Memory B cell (primary cell): Measurements from ENCODE around the gene CAMKMT.

Source experiments
- ATAC-seq: fragments of 150-1000 bp; cut with Tn5 transposase; 2 replicates; pipeline ENCODE4 v1.10.0; 2021; ENCODE audit warnings: low read depth, mild to moderate bottlenecking, moderate library complexity
- DNase-seq, 2 donors: peaks; one replicate each; pipeline ENCODE4 v3.0.0; 2022; ENCODE audit warnings: low spot score in 2 of 2
- H3K27ac Mint-ChIP-seq: one replicate; pipeline ENCODE4 v1.8.0; 2022; ENCODE audit warnings: mild to moderate bottlenecking, moderate library complexity, mixed read lengths
- H3K27me3 Mint-ChIP-seq: one replicate; pipeline ENCODE4 v1.8.0; 2022; ENCODE audit warnings: mixed read lengths
- H3K36me3 Mint-ChIP-seq: one replicate; pipeline ENCODE4 v1.8.0; 2022; ENCODE audit warnings: mild to moderate bottlenecking, mixed read lengths
- H3K4me1 Mint-ChIP-seq: one replicate; pipeline ENCODE4 v1.8.0; 2022; ENCODE audit warnings: mixed read lengths
- H3K4me3 Mint-ChIP-seq: one replicate; pipeline ENCODE4 v1.8.0; 2022; ENCODE audit warnings: mild to moderate bottlenecking, moderate library complexity, mixed read lengths
- H3K9me3 Mint-ChIP-seq: one replicate; pipeline ENCODE4 v1.8.0; 2022; ENCODE audit warnings: mixed read lengths

The CAMKMT gene

DNA sequence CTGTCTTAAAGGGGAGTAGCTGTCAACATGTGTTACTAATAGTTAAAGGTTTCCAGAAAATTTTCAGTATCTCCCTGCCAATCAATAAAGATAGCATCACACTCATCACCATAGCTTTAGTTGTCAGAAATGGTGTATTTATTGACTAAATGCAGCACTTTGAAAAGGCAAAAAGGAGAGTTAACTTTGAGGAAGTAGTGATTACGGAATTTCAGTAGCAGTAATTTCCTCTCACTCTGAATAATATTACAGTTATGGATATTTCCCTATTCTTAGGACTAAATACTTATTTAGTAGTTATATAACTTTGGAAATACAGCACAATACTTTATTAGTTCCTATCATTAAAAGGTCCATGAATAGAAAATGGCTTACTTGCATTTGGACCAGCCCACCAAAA, 250.5 kb downstream of the CAMKMT start:
- Mint-ChIP-seq H3K9me3 (peaks cover 3% of the 10 kb centered on the region), H3K27ac (no peak overlapping the region), H3K36me3 (no peaks in the 10 kb centered on the region), H3K4me1 (peaks cover 6% of the 10 kb centered on the region), H3K27me3 (no peaks in the 10 kb centered on the region), H3K4me3 (no peak overlapping the region)
- ATAC-seq (no peak), DNase-seq (no peak)

DNA sequence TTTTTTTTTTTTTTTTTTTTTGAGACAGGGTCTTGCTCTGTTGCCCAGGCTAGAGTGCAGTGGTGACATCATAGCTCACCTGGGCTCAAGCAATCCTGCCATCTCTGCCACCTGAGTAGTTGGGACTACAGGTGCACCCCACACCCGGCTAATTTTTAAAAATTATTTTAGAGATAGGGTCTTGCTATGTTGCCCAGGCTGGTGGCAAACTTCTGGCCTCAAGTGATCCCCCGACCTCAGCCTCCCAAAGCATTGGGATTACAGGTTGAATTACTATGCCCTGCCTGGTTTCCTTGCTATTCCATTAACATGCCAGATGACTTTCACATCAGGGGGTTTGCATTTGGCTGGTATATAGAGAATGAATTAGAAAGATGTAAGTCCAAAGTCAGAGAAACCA, 253.2 kb downstream of the CAMKMT start:
- Mint-ChIP-seq H3K9me3 (peaks cover 3% of the 10 kb centered on the region), H3K4me3 (no peak overlapping the region), H3K4me1 (peaks cover 9% of the 10 kb centered on the region), H3K27ac (no peak overlapping the region), H3K27me3 (no peaks in the 10 kb centered on the region), H3K36me3 (no peaks in the 10 kb centered on the region)
- DNase-seq, result no peak
- no peak for ATAC-seq

- H3K27me3 Mint-ChIP-seq, result no peaks in the 10 kb centered on the region
- no peak overlapping the region for H3K27ac Mint-ChIP-seq
- H3K9me3 Mint-ChIP-seq, result peaks cover 1% of the 10 kb centered on the region
- ATAC-seq (no peak), DNase-seq (no peak)
- no peak overlapping the region for H3K4me3 Mint-ChIP-seq
- no peaks in the 10 kb centered on the region for H3K36me3 Mint-ChIP-seq
- peaks cover 9% of the 10 kb centered on the region for H3K4me1 Mint-ChIP-seq
These were observed 254.3 kb downstream of the CAMKMT start for GRCh38 chr2:44615950-44616518.

DNA sequence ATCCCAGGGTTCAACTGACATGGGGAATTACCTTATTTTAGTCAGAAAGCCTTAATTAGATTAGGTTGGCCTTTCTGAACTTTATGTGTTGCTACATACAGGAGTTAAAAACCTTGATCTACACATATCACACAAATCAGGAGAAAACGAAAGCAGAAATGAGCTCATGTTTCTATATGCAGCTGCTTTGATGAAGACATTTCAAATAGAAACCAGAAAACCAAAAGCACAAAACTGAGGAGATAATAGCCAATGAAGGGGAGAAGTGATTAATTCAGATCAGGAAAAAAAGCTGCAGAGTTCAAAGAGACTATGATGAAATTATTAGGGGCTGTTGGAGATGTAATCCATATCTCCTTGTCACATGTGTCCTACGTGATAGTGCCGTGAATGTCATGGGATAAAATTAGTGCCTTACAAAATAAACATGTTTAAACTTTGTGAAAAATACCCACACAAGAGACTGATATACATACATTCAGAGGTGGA, 255.0 kb downstream of the CAMKMT start:
- Mint-ChIP-seq H3K4me1 (peaks cover 13% of the 10 kb centered on the region), H3K27ac (no peak overlapping the region), H3K4me3 (no peak overlapping the region), H3K9me3 (no peaks in the 10 kb centered on the region), H3K27me3 (no peaks in the 10 kb centered on the region), H3K36me3 (no peaks in the 10 kb centered on the region)
- ATAC-seq, result peak; percentile 75
- no peak for DNase-seq

GRCh38 chr2:44618251-44619023, 256.7 kb downstream of the CAMKMT start:
- no peak for ATAC-seq
- no peaks in the 10 kb centered on the region for H3K27me3 Mint-ChIP-seq

DNA sequence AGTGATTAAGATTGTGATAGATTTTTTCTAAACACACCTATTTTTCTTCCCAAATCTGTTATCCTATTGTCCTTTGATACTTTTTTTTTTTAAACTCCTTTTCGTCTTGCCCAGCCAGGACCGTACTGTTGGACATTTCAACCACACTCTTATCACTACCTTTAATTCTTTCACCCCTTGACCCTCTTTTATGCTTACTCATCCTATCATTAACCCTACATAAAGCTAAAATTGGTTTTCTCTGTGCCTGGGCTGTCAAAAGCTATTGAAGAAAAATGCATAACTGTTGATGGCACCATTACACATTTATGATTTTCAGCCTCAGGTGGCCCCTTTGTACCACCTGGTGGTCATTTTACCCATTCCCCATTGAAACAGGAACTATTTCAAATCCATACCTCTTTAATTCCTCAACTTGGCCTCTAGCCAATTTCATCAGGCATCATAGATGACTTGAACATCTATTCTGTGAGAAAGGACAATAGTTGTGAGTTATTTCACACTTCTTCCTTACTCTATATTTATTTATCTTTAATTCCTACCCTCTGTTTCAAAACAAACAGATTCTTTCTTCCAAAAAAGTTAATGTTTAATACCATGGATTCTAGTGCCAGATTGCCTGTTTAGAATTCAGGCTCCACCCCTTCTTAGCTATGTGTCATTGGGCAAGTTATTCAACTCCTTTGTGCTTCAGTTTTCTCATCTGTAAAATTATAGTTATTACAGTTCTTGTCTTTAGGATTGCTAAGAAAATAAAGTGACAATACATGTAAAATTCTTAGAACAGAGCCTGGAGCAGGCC, 258.6 kb downstream of the CAMKMT start:
- Mint-ChIP-seq H3K36me3 (peaks cover 6% of the 10 kb centered on the region), H3K27me3 (no peaks in the 10 kb centered on the region), H3K4me1 (peaks cover 6% of the 10 kb centered on the region), H3K9me3 (peaks cover 2% of the 10 kb centered on the region), H3K27ac (no peak overlapping the region), H3K4me3 (no peak overlapping the region)
- ATAC-seq (no peak), DNase-seq (no peak)

More at GRCh38 chr2:44618251-44619023, 256.7 kb downstream of the CAMKMT start:
- no peak overlapping the region for H3K4me3 Mint-ChIP-seq
- peaks cover 10% of the 10 kb centered on the region for H3K4me1 Mint-ChIP-seq
- peaks cover 2% of the 10 kb centered on the region for H3K9me3 Mint-ChIP-seq
- H3K27ac Mint-ChIP-seq, result no peak overlapping the region
- no peak for DNase-seq
- H3K36me3 Mint-ChIP-seq, result peaks cover 3% of the 10 kb centered on the region

DNA sequence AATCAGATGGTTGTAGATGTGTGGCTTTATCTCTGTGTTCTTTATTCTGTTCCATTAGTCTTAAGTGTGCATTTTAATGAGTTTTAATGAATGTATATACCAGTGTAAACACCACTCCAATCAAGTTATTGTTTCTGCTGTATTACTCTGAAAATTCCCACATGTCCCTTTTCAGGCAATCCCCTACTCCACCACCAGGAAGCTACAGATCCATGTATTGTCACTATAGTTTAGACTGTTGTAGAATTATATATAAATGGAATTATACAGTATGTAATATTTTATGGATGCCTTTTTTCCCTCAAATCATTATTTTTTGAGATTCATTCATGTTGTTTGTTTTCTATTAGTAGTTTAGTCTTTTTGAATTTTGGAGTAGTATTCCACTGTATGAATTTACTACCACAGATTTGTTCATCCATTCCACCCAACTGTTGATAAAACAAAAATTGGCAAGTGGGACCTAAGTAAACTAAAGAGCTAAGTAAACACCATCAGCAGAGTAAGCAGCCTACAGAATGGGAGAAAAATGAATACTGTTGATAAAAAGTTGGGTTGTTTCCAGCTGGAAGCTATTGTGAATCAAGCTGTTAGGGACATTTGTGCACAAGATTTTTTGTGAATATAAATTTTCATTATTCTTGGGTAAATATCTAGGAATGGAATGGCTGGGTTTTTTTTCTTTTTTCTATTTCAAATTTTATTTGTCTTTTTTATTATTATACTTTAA, 262.0 kb downstream of the CAMKMT start:
- no peak for DNase-seq
- H3K27ac Mint-ChIP-seq, result no peak overlapping the region
- H3K4me1 Mint-ChIP-seq, result peaks cover 3% of the 10 kb centered on the region
- H3K9me3 Mint-ChIP-seq, result peaks cover 2% of the 10 kb centered on the region
- no peak for ATAC-seq
- no peak overlapping the region for H3K4me3 Mint-ChIP-seq
- no peaks in the 10 kb centered on the region for H3K27me3 Mint-ChIP-seq
- peaks cover 9% of the 10 kb centered on the region for H3K36me3 Mint-ChIP-seq

- ATAC-seq, result no peak
- peaks cover 7% of the 10 kb centered on the region for H3K9me3 Mint-ChIP-seq
- no peak overlapping the region for H3K4me3 Mint-ChIP-seq
- peaks cover 19% of the 10 kb centered on the region for H3K36me3 Mint-ChIP-seq
- no peaks in the 10 kb centered on the region for H3K4me1 Mint-ChIP-seq
- H3K27ac Mint-ChIP-seq, result no peak overlapping the region
- no peak for DNase-seq
- no peaks in the 10 kb centered on the region for H3K27me3 Mint-ChIP-seq
These were observed 266.6 kb downstream of the CAMKMT start for GRCh38 chr2:44628297-44628696.

DNA sequence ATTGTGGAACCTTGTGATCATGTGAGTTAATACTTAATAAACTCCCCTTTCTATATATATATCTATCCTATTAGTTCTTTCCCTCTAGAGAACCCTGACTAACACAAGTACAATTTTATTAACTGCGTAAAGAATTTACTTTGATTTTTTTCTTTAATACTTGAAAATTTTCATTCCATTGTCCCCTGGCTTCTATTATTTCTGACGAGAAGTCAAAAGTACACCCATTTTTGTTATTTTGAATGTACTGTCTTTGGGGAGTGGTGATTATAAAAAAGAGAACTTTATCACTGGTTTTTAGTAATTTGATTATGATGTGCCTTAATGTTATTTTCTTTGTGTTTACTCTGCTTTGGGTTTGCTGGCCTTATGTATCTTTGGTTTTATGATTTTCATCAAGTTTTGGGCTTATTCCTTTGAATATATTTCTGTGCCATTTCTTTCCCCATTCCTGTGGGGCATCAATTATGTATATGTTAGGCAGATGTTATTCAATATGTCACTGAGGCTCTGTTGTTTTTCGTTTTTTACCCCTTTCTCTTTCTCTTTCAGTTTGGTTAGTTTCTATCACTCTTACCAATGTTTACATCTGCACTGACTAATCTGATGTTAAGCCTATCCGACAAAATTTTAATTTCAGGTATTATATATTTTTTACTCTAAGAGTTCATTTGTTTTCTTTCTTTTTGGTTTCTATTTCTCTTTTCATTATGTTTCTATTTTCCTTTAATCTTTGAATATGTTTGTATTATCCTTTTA, 271.4 kb downstream of the CAMKMT start:
- no peak overlapping the region for H3K4me3 Mint-ChIP-seq
- H3K27me3 Mint-ChIP-seq, result no peaks in the 10 kb centered on the region
- DNase-seq, result no peak
- no peak for ATAC-seq
- H3K9me3 Mint-ChIP-seq, result peaks cover 9% of the 10 kb centered on the region
- H3K36me3 Mint-ChIP-seq, result peaks cover 24% of the 10 kb centered on the region
- H3K4me1 Mint-ChIP-seq, result no peaks in the 10 kb centered on the region
- no peak overlapping the region for H3K27ac Mint-ChIP-seq

DNA sequence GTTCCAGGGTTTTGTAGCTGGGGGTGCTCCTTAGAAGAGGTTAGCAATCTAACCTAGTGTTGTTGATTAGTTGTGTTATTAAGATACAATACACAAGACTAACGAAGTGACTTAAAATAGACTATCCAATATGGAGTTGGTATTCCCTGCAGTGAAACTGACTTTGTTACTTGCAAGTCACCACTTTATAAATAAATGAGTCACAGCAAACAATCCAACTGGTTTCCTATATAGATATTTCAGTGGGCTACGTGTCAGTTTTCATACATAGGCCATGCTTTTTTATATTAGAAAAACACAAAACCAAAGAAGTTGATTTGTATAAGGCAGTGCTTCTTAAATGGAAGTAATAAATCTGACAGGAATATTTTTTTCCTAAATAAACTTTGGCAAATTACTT, 274.0 kb downstream of the CAMKMT start:
- H3K4me1 Mint-ChIP-seq, result no peaks in the 10 kb centered on the region
- H3K27me3 Mint-ChIP-seq, result no peaks in the 10 kb centered on the region
- DNase-seq (no peak), ATAC-seq (no peak)
- H3K27ac Mint-ChIP-seq, result no peak overlapping the region
- peaks cover 17% of the 10 kb centered on the region for H3K36me3 Mint-ChIP-seq
- H3K4me3 Mint-ChIP-seq, result no peak overlapping the region
- peaks cover 9% of the 10 kb centered on the region for H3K9me3 Mint-ChIP-seq

- Mint-ChIP-seq H3K4me1 (no peaks in the 10 kb centered on the region), H3K4me3 (no peak overlapping the region), H3K27me3 (no peaks in the 10 kb centered on the region), H3K9me3 (peaks cover 2% of the 10 kb centered on the region), H3K36me3 (peaks cover 6% of the 10 kb centered on the region), H3K27ac (no peak overlapping the region)
- ATAC-seq, result no peak
- DNase-seq, result no peak
These were observed 276.9 kb downstream of the CAMKMT start for GRCh38 chr2:44638649-44639048.

- Mint-ChIP-seq H3K36me3 (peaks cover 2% of the 10 kb centered on the region), H3K27me3 (no peaks in the 10 kb centered on the region), H3K9me3 (peaks cover 2% of the 10 kb centered on the region), H3K4me3 (no peak overlapping the region), H3K27ac (no peak overlapping the region), H3K4me1 (no peaks in the 10 kb centered on the region)
- ATAC-seq, result no peak
- DNase-seq, result no peak
These were observed 277.7 kb downstream of the CAMKMT start for GRCh38 chr2:44639399-44639798.

DNA sequence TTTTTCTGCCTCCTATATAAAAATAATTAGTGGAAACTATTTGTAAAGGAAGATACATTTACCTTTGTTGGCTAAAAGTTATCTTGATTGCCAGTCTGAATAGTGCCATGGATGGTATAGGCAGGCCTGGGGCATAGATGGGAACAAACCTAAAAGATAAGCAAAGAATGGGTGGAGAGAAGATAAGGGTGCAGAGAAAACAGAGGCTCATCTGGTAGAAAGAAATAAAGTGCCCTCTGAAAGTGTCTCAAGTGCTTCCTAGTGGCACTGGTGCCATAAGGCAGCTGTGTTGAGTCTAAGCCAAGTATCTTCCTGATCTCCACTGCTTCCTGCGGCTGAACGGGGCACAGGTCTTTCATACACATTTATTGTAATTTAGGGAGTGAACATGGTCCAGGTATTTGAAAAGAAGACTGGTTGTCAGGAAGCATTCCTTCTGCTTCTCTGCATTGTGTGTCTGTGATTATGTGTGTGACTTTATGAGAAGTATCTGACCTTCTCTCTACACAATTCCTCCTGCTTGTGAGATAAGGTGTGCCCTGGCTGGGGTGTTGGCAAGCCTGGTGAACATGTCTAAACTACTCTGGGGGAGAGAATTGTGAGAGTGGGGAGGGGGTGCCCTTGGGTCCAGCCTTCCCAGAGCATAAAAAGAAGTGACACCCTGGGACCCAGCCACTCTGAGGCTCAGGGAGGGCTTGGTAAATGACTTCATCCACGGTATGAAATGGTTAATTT, 280.5 kb downstream of the CAMKMT start:
- no peak overlapping the region for H3K4me3 Mint-ChIP-seq
- no peak overlapping the region for H3K27ac Mint-ChIP-seq
- ATAC-seq, result no peak
- H3K4me1 Mint-ChIP-seq, result no peaks in the 10 kb centered on the region
- H3K9me3 Mint-ChIP-seq, result no peaks in the 10 kb centered on the region
- no peaks in the 10 kb centered on the region for H3K27me3 Mint-ChIP-seq
- H3K36me3 Mint-ChIP-seq, result no peaks in the 10 kb centered on the region
- no peak for DNase-seq
